ENCODE data around the gene CD99L2. TPM values are rescaled to one million over a fixed set of nuclear protein-coding genes. Genes with fewer than 3 reads are reported as not detected.

Gene CD99L2
- total RNA-seq, 2 experiments from 2014 or later = 19.7 to 19.8 TPM

- Mint-ChIP-seq H3K4me3 (no peak overlapping the region), H3K27ac (no peak overlapping the region), H3K36me3 (ENCODE audit: low read depth) (no peaks in the 10 kb centered on the region), H3K9me3 (ENCODE audit: insufficient read depth) (no peaks in the 10 kb centered on the region), H3K27me3 (ENCODE audit: low read depth) (no peaks in the 10 kb centered on the region), H3K4me1 (ENCODE audit: low read depth) (no peaks in the 10 kb centered on the region)
- CTCF ChIA-PET = no interaction called here
- ATAC-seq (no peak), DNase-seq (no peak)
- POLR2A ChIA-PET = interaction anchor here (0.6 kb wide), 1 partner anchor 99 kb away, joined by 3 read pairs; no protein-coding TSS in a partner anchor
Measured at GRCh38 chrX:150926304-150926703, 27.8 kb upstream of the CD99L2 start.

- ChIA-PET CTCF (interaction anchor here (1.6 kb wide), 1 partner anchor 19 kb away, joined by 4 read pairs; no protein-coding TSS in a partner anchor), POLR2A (no interaction called here)
- H3K9me3 Mint-ChIP-seq (ENCODE audit: insufficient read depth) = no peaks in the 10 kb centered on the region
- H3K4me3 Mint-ChIP-seq = no peak overlapping the region
- H3K27ac Mint-ChIP-seq = no peak overlapping the region
- no peaks in the 10 kb centered on the region for H3K4me1 Mint-ChIP-seq (ENCODE audit: low read depth)
- no peaks in the 10 kb centered on the region for H3K36me3 Mint-ChIP-seq (ENCODE audit: low read depth)
- no peaks in the 10 kb centered on the region for H3K27me3 Mint-ChIP-seq (ENCODE audit: low read depth)
- DNase-seq (no peak), ATAC-seq (no peak)
Measured at GRCh38 chrX:150919401-150919800, 20.9 kb upstream of the CD99L2 start.

- ATAC-seq (no peak), DNase-seq (no peak)
- H3K27ac Mint-ChIP-seq = no peak overlapping the region
- CTCF ChIA-PET = no interaction called here
- no peak overlapping the region for H3K4me3 Mint-ChIP-seq
- POLR2A ChIA-PET = no interaction called here
- H3K9me3 Mint-ChIP-seq (ENCODE audit: insufficient read depth) = no peaks in the 10 kb centered on the region
- no peaks in the 10 kb centered on the region for H3K36me3 Mint-ChIP-seq (ENCODE audit: low read depth)
- no peaks in the 10 kb centered on the region for H3K4me1 Mint-ChIP-seq (ENCODE audit: low read depth)
- H3K27me3 Mint-ChIP-seq (ENCODE audit: low read depth) = no peaks in the 10 kb centered on the region
Measured at GRCh38 chrX:150913511-150913910, 15.0 kb upstream of the CD99L2 start.

GRCh38 chrX:150907474-150907873 lies 9.0 kb upstream of the CD99L2 start:
- ATAC-seq (no peak), DNase-seq (no peak)
- Mint-ChIP-seq H3K9me3 (ENCODE audit: insufficient read depth) (no peaks in the 10 kb centered on the region), H3K36me3 (ENCODE audit: low read depth) (no peaks in the 10 kb centered on the region), H3K27me3 (ENCODE audit: low read depth) (peaks cover 7% of the 10 kb centered on the region), H3K27ac (no peak overlapping the region), H3K4me1 (ENCODE audit: low read depth) (no peaks in the 10 kb centered on the region), H3K4me3 (no peak overlapping the region)
- ChIA-PET POLR2A (no interaction called here), CTCF (no interaction called here)

- no peaks in the 10 kb centered on the region for H3K9me3 Mint-ChIP-seq (ENCODE audit: insufficient read depth)
- no peaks in the 10 kb centered on the region for H3K4me1 Mint-ChIP-seq (ENCODE audit: low read depth)
- no peak overlapping the region for H3K4me3 Mint-ChIP-seq
- peaks cover 7% of the 10 kb centered on the region for H3K27me3 Mint-ChIP-seq (ENCODE audit: low read depth)
- no peak for ATAC-seq
- no peak for DNase-seq
- CTCF ChIA-PET = no interaction called here
- H3K27ac Mint-ChIP-seq = no peak overlapping the region
- POLR2A ChIA-PET = no interaction called here
- H3K36me3 Mint-ChIP-seq (ENCODE audit: low read depth) = no peaks in the 10 kb centered on the region
Measured at GRCh38 chrX:150906694-150907093, 8.2 kb upstream of the CD99L2 start.

GRCh38 chrX:150905293-150905692 lies 6.8 kb upstream of the CD99L2 start:
- no peaks in the 10 kb centered on the region for H3K4me1 Mint-ChIP-seq (ENCODE audit: low read depth)
- H3K27me3 Mint-ChIP-seq (ENCODE audit: low read depth) = peaks cover 7% of the 10 kb centered on the region
- ChIA-PET POLR2A (no interaction called here), CTCF (no interaction called here)
- H3K27ac Mint-ChIP-seq = no peak overlapping the region
- H3K4me3 Mint-ChIP-seq = no peak overlapping the region
- H3K9me3 Mint-ChIP-seq (ENCODE audit: insufficient read depth) = no peaks in the 10 kb centered on the region
- no peaks in the 10 kb centered on the region for H3K36me3 Mint-ChIP-seq (ENCODE audit: low read depth)
- DNase-seq (no peak), ATAC-seq (no peak)

GRCh38 chrX:150903110-150903508 lies 4.6 kb upstream of the CD99L2 start:
- Mint-ChIP-seq H3K4me1 (ENCODE audit: low read depth) (peaks cover 7% of the 10 kb centered on the region), H3K4me3 (no peak overlapping the region), H3K9me3 (ENCODE audit: insufficient read depth) (no peaks in the 10 kb centered on the region), H3K27ac (no peak overlapping the region), H3K27me3 (ENCODE audit: low read depth) (peaks cover 7% of the 10 kb centered on the region), H3K36me3 (ENCODE audit: low read depth) (no peaks in the 10 kb centered on the region)
- no peak for DNase-seq
- ChIA-PET CTCF (no interaction called here), POLR2A (no interaction called here)
- ATAC-seq = no peak

GRCh38 chrX:150902434-150903109 lies 4.1 kb upstream of the CD99L2 start:
- POLR2A ChIA-PET = no interaction called here
- Mint-ChIP-seq H3K36me3 (ENCODE audit: low read depth) (no peaks in the 10 kb centered on the region), H3K4me3 (no peak overlapping the region), H3K27ac (no peak overlapping the region), H3K27me3 (ENCODE audit: low read depth) (peaks cover 7% of the 10 kb centered on the region), H3K9me3 (ENCODE audit: insufficient read depth) (no peaks in the 10 kb centered on the region), H3K4me1 (ENCODE audit: low read depth) (peaks cover 9% of the 10 kb centered on the region)
- DNase-seq (no peak), ATAC-seq (no peak)
- CTCF ChIA-PET = no interaction called here

- Mint-ChIP-seq H3K4me1 (ENCODE audit: low read depth) (peaks cover 18% of the 10 kb centered on the region), H3K4me3 (peak overlapping the region; percentile 88), H3K27me3 (ENCODE audit: low read depth) (peaks cover 5% of the 10 kb centered on the region), H3K36me3 (ENCODE audit: low read depth) (peaks cover 3% of the 10 kb centered on the region), H3K9me3 (ENCODE audit: insufficient read depth) (no peaks in the 10 kb centered on the region), H3K27ac (peak overlapping the region; percentile 87)
- ChIA-PET POLR2A (no interaction called here), CTCF (no interaction called here)
- DNase-seq = peak; percentile 52
- ATAC-seq = peak; percentile 38
Measured at GRCh38 chrX:150899191-150899757, 806 bp upstream of the CD99L2 start.

GRCh38 chrX:150897421-150898320 lies 797 bp downstream of the CD99L2 start:
- Mint-ChIP-seq H3K36me3 (ENCODE audit: low read depth) (peaks cover 3% of the 10 kb centered on the region), H3K27ac (peak overlapping the region; percentile 78), H3K9me3 (ENCODE audit: insufficient read depth) (no peaks in the 10 kb centered on the region), H3K4me3 (peak overlapping the region; percentile 79), H3K27me3 (ENCODE audit: low read depth) (no peaks in the 10 kb centered on the region), H3K4me1 (ENCODE audit: low read depth) (peaks cover 18% of the 10 kb centered on the region)
- POLR2A ChIA-PET = interaction anchor here (0.5 kb wide), 1 partner anchor 500 kb away, joined by 3 read pairs; the partner anchor contains the start of gene VMA21
- DNase-seq (peak; percentile 66), ATAC-seq (no peak)
- CTCF ChIA-PET = interaction anchor here (0.6 to 0.8 kb wide), 2 partner anchors 17 to 591 kb away, joined by 3 read pairs; no protein-coding TSS in a partner anchor

GRCh38 chrX:150896632-150897031 lies 1.8 kb downstream of the CD99L2 start:
- Mint-ChIP-seq H3K4me3 (no peak overlapping the region), H3K27me3 (ENCODE audit: low read depth) (no peaks in the 10 kb centered on the region), H3K9me3 (ENCODE audit: insufficient read depth) (no peaks in the 10 kb centered on the region), H3K36me3 (ENCODE audit: low read depth) (peaks cover 3% of the 10 kb centered on the region), H3K27ac (no peak overlapping the region), H3K4me1 (ENCODE audit: low read depth) (peaks cover 18% of the 10 kb centered on the region)
- DNase-seq (no peak), ATAC-seq (no peak)
- CTCF ChIA-PET = no interaction called here
- POLR2A ChIA-PET = no interaction called here

GRCh38 chrX:150893936-150894335 lies 4.5 kb downstream of the CD99L2 start:
- POLR2A ChIA-PET = no interaction called here
- H3K4me1 Mint-ChIP-seq (ENCODE audit: low read depth) = peaks cover 11% of the 10 kb centered on the region
- peaks cover 3% of the 10 kb centered on the region for H3K36me3 Mint-ChIP-seq (ENCODE audit: low read depth)
- H3K27me3 Mint-ChIP-seq (ENCODE audit: low read depth) = no peaks in the 10 kb centered on the region
- DNase-seq (no peak), ATAC-seq (no peak)
- CTCF ChIA-PET = no interaction called here
- no peaks in the 10 kb centered on the region for H3K9me3 Mint-ChIP-seq (ENCODE audit: insufficient read depth)
- H3K4me3 Mint-ChIP-seq = no peak overlapping the region
- H3K27ac Mint-ChIP-seq = no peak overlapping the region
